ENCODE measurements around the gene GCM1. TPM values are rescaled to one million over a fixed set of nuclear protein-coding genes. Genes with fewer than 3 reads are reported as not detected.
A peak's percentile ranks its signal among the peaks of the same experiment; 100 is the strongest.

Gene GCM1
- total and polyA plus RNA-seq, 4 experiments from 2014 or later: 0.11 to 0.15 TPM; not detected in 2

DNA sequence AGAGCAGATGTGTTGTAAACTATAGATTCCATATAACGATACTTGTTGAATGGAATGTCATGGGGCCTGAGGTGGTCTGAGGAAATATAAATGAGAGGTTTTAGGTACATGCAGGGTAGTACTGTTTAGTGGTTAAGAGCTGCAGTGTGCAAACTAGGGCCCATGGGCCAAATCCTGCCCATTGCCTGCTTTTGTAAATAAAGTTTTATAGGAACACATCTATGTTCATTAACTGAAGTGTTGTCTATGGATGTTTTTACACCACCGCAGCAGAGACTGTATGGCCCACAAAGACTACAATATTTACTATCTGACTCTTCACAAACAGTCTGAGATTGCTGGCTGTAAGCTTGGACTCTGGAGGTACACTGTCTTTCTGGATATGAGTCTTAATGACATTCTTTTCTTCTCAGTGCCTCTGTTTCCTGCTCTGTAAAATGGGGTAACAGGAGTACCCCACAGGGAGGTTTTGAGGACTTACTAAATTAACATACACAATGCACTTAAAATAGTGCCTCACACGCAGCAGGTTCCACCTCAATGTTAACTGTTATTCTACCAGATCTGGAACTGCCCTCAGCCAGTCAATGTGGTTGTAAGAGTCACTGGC is 12.5 kb downstream of the GCM1 start:
- H3K36me3 Mint-ChIP-seq: peaks cover 0 to 3% of the 10 kb centered on the region in 2 donors
- H3K4me3 ChIP-seq (ENCODE audit: low read length in 2 of 2): no peak overlapping the region
- intact Hi-C loops (cut with micrococcal nuclease): no loop called here
- DNase-seq: no peak
- H3K27ac ChIP-seq (ENCODE audit: low read depth, low read length): no peak overlapping the region
- CTCF ChIA-PET (ENCODE audit: partially characterized antibody): no interaction called here
- no peaks in the 10 kb centered on the region for H3K9me3 ChIP-seq (ENCODE audit: control insufficient read depth in 1 of 2, low read length in 2 of 2)
- no peak overlapping the region for H3K27ac Mint-ChIP-seq
- H3K4me1 Mint-ChIP-seq: peaks cover 0 to 2% (median under 1%) of the 10 kb centered on the region in 4 donors
- POLR2A ChIA-PET (ENCODE audit: partially characterized antibody): no interaction called here
- no peaks in the 10 kb centered on the region for H3K4me1 ChIP-seq (ENCODE audit: insufficient read depth, low read length)
- no peaks in the 10 kb centered on the region for H3K9me3 Mint-ChIP-seq
- no peak overlapping the region for H3K4me3 Mint-ChIP-seq
- H3K27me3 Mint-ChIP-seq: peaks cover 10 to 17% of the 10 kb centered on the region in 2 donors
- H3K36me3 ChIP-seq (ENCODE audit: insufficient read depth, low read length): no peaks in the 10 kb centered on the region
- peaks cover 3% of the 10 kb centered on the region for H3K27me3 ChIP-seq (ENCODE audit: insufficient read depth, low read length)

DNA sequence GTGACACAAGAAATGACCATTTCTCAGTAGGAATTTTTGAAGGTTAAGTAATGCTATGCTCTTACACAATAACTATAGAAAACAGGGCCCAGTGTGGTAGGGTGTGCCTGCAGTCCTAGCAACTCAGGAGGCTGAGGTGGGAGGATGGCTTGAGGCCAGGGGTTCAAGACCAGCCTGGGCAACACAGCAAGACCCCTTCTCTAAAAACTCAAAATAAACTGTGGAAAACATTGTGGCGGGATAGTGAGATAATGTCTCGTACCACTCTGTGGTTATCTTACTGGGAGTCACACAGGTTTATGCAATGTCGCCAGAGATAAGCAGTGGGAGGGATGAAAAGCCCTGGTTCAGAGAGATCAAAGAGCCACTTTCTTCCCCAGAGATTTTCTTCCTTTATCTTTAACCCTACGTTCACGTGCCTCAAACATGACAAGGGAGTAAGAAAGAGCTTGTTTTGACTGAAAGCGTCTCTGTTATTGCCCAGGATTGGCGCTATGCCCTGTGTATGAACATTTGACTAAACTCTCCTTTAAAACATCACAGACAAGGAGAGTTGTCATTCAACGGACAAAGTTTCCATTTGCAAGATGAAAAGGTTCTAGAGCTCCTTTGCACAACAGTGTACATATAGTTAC is 13.9 kb downstream of the GCM1 start:
- Mint-ChIP-seq H3K27me3 (peaks cover 7 to 14% of the 10 kb centered on the region in 2 donors), H3K36me3 (peaks cover 0 to 3% of the 10 kb centered on the region in 2 donors), H3K4me3 (no peak overlapping the region), H3K4me1 (peaks cover 0 to 2% (median under 1%) of the 10 kb centered on the region in 4 donors), H3K9me3 (no peaks in the 10 kb centered on the region), H3K27ac (no peak overlapping the region)
- DNase-seq: no peak
- intact Hi-C loops (cut with micrococcal nuclease): no loop called here
- ChIA-PET POLR2A (ENCODE audit: partially characterized antibody) (no interaction called here), CTCF (ENCODE audit: partially characterized antibody) (no interaction called here)
- peaks cover 3% of the 10 kb centered on the region for H3K27me3 ChIP-seq (ENCODE audit: insufficient read depth, low read length)
- no peaks in the 10 kb centered on the region for H3K9me3 ChIP-seq (ENCODE audit: control insufficient read depth in 1 of 2, low read length in 2 of 2)
- no peaks in the 10 kb centered on the region for H3K36me3 ChIP-seq (ENCODE audit: insufficient read depth, low read length)
- no peaks in the 10 kb centered on the region for H3K4me1 ChIP-seq (ENCODE audit: insufficient read depth, low read length)
- no peak overlapping the region for H3K27ac ChIP-seq (ENCODE audit: low read depth, low read length)
- H3K4me3 ChIP-seq (ENCODE audit: low read length in 2 of 2): no peak overlapping the region

DNA sequence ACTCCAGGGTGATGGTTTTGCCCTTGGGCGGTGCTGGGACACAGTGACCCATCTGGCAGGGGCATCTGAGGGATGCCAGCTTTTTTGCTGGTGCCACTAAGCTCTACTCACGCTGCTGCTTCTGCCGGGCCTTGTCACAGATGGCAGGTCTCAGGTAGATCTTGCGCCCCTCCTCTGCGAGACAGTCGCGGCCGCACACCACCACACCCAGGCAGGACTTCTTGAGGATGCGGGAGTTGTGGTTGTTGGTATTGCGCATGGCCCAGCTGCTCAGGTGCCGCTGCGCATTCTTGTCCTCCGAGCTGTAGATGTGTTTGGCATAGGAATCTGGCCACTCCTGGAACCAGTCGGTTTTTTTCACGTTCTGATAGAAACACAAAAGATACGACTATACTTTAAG is 14.7 kb downstream of the GCM1 start:
- Histone ChIP-seq H3K4me3 (ENCODE audit: low read length in 2 of 2) (no peak overlapping the region), H3K9me3 (ENCODE audit: control insufficient read depth in 1 of 2, low read length in 2 of 2) (no peaks in the 10 kb centered on the region), H3K27ac (ENCODE audit: low read depth, low read length) (no peak overlapping the region), H3K27me3 (ENCODE audit: insufficient read depth, low read length) (peaks cover 3% of the 10 kb centered on the region), H3K36me3 (ENCODE audit: insufficient read depth, low read length) (no peaks in the 10 kb centered on the region), H3K4me1 (ENCODE audit: insufficient read depth, low read length) (no peaks in the 10 kb centered on the region)
- CTCF ChIA-PET (ENCODE audit: partially characterized antibody): no interaction called here
- no peaks in the 10 kb centered on the region for H3K9me3 Mint-ChIP-seq
- no peak overlapping the region for H3K4me3 Mint-ChIP-seq
- H3K36me3 Mint-ChIP-seq: peaks cover 0 to 3% of the 10 kb centered on the region in 2 donors
- POLR2A ChIA-PET (ENCODE audit: partially characterized antibody): no interaction called here
- peak in 1 of 5 donors; percentile 27 for DNase-seq
- H3K27me3 Mint-ChIP-seq: peaks cover 7 to 16% of the 10 kb centered on the region in 2 donors
- intact Hi-C loops (cut with micrococcal nuclease): no loop called here
- H3K27ac Mint-ChIP-seq: no peak overlapping the region
- peaks cover 0 to 2% (median under 1%) of the 10 kb centered on the region in 4 donors for H3K4me1 Mint-ChIP-seq

DNA sequence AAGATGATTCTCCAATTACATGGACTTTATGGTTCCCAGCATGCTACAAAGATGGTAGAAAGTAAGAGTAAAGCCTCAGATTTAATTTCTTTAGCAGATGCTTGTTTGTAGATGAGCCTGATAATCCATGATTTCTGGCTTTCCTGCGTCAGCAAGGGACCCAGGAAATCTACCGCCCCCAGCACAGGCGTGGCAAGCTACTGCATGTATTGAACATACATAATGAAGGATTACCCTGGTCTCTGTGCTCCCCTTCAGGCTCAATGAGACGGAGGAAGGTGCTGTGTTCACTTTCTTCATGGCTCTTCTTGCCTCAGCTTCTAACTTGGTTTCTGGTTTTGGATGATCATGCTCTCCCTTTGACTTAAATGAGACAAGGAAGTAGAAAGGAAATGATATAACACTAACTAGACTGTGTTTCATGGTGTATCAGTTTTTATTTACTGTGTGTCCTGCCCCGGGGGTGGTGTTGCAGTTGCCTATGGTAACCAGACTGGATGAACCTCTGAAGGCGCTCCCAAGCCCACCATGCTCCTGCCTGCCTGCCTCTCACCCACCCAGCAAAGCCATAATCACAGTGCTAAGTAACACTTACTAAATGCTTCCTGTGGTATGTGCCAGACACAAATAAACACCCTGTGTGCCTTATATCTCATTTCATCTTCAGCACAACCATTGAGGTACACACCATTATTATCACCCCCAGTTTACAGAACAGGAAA is 17.9 kb downstream of the GCM1 start:
- intact Hi-C loops (cut with micrococcal nuclease): no loop called here

DNA sequence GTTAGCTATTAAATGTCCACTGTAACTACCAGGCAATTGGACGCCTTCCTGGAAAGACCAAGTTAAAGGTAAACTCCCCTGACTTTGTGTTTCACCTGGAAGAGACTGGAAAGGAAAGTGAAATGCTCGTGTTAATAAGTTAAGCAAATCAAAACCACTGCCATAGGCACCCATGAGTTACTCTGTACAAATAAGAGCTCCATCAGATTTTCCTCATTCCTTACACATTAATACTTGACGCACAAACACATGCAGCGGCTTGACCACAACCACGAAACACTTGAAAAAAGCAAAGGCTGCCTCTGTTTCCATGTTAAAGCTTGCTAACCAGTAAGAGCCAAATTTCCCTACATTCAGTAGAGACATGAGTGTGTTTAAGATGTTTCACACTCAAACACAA is 19.8 kb downstream of the GCM1 start:
- Mint-ChIP-seq H3K9me3 (no peaks in the 10 kb centered on the region), H3K27ac (no peak overlapping the region), H3K27me3 (peaks cover 15 to 22% of the 10 kb centered on the region in 2 donors), H3K36me3 (peaks cover 0 to 3% of the 10 kb centered on the region in 2 donors), H3K4me3 (no peak overlapping the region), H3K4me1 (no peaks in the 10 kb centered on the region)
- Histone ChIP-seq H3K9me3 (ENCODE audit: control insufficient read depth in 1 of 2, low read length in 2 of 2) (no peaks in the 10 kb centered on the region), H3K27ac (ENCODE audit: low read depth, low read length) (no peak overlapping the region), H3K4me3 (ENCODE audit: low read length in 2 of 2) (no peak overlapping the region), H3K27me3 (ENCODE audit: insufficient read depth, low read length) (peaks cover 3% of the 10 kb centered on the region), H3K36me3 (ENCODE audit: insufficient read depth, low read length) (no peaks in the 10 kb centered on the region), H3K4me1 (ENCODE audit: insufficient read depth, low read length) (no peaks in the 10 kb centered on the region)
- CTCF ChIA-PET (ENCODE audit: partially characterized antibody): no interaction called here
- intact Hi-C loops (cut with micrococcal nuclease): no loop called here
- POLR2A ChIA-PET (ENCODE audit: partially characterized antibody): no interaction called here
- no peak for DNase-seq

More for the DNA sequence above, 17.9 kb downstream of the GCM1 start:
- Mint-ChIP-seq H3K4me1 (peaks cover 0 to 2% (median under 1%) of the 10 kb centered on the region in 4 donors), H3K27ac (no peak overlapping the region), H3K4me3 (no peak overlapping the region), H3K36me3 (peaks cover 0 to 3% of the 10 kb centered on the region in 2 donors), H3K27me3 (peaks cover 18 to 22% of the 10 kb centered on the region in 2 donors), H3K9me3 (no peaks in the 10 kb centered on the region)
- Histone ChIP-seq H3K4me3 (ENCODE audit: low read length in 2 of 2) (no peak overlapping the region), H3K27me3 (ENCODE audit: insufficient read depth, low read length) (peaks cover 3% of the 10 kb centered on the region), H3K9me3 (ENCODE audit: control insufficient read depth in 1 of 2, low read length in 2 of 2) (no peaks in the 10 kb centered on the region), H3K27ac (ENCODE audit: low read depth, low read length) (no peak overlapping the region), H3K4me1 (ENCODE audit: insufficient read depth, low read length) (no peaks in the 10 kb centered on the region), H3K36me3 (ENCODE audit: insufficient read depth, low read length) (no peaks in the 10 kb centered on the region)
- DNase-seq: no peak
- CTCF ChIA-PET (ENCODE audit: partially characterized antibody): no interaction called here
- POLR2A ChIA-PET (ENCODE audit: partially characterized antibody): no interaction called here

DNA sequence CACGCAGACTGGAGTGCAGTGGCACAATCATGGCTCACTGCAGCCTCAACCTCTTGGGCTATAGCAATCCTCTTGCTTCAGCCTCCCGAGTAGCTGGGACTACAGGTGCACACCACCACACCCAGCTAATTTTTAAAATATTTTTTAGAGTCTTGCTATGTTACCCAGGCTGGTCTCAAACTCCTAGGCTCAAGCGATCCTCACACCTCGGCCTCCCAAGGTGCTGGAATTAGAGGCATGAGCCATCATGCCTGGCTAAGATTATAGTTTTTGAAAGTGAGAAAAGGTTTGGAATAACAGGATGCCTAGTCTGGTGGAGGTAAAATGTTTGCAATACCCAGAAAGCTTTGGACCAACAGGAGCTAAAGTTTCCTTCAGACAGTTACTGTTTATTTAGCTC is 23.4 kb downstream of the GCM1 start:
- Mint-ChIP-seq H3K36me3 (no peaks in the 10 kb centered on the region), H3K4me3 (no peak overlapping the region), H3K27ac (no peak overlapping the region), H3K4me1 (no peaks in the 10 kb centered on the region), H3K9me3 (no peaks in the 10 kb centered on the region), H3K27me3 (peaks cover 15% of the 10 kb centered on the region in 2 donors)
- no peak for DNase-seq
- no peaks in the 10 kb centered on the region for H3K36me3 ChIP-seq (ENCODE audit: insufficient read depth, low read length)
- intact Hi-C loops (cut with micrococcal nuclease): no loop called here
- POLR2A ChIA-PET (ENCODE audit: partially characterized antibody): no interaction called here
- no peak overlapping the region for H3K4me3 ChIP-seq (ENCODE audit: low read length in 2 of 2)
- H3K27me3 ChIP-seq (ENCODE audit: insufficient read depth, low read length): no peaks in the 10 kb centered on the region
- no peaks in the 10 kb centered on the region for H3K4me1 ChIP-seq (ENCODE audit: insufficient read depth, low read length)
- H3K9me3 ChIP-seq (ENCODE audit: control insufficient read depth in 1 of 2, low read length in 2 of 2): no peaks in the 10 kb centered on the region
- CTCF ChIA-PET (ENCODE audit: partially characterized antibody): no interaction called here
- H3K27ac ChIP-seq (ENCODE audit: low read depth, low read length): no peak overlapping the region

DNA sequence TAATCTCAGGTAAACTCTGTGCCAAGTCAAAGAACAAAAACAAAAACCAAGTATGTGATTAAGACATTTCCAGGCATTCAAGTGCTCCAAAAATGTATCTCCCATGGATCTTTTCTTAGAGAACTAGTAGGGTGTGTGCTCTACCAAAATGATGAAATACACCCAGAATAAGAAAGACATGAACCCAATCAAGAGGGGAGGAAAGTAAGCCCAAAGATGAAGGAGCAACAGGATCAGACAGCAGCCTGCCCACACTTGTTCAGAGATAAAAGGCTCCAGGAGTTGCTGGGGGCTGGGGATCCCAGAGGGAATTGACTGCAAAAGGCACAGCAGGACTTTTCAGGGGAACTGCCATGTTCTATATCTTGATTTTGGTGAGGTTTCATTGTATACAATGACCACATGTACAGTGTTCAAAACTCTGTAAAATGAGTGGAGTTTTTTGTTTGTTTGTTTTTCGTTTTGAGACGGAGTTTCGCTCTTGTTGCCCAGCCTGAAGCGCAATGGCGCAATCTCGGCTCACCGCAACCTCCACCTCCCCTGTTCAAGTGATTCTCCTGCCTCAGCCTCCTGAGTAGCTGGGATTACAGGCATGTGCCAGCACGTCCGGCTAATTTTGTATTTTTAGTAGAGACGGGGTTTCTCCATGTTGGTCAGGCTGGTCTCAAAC is 24.4 kb downstream of the GCM1 start:
- Histone ChIP-seq H3K36me3 (ENCODE audit: insufficient read depth, low read length) (no peaks in the 10 kb centered on the region), H3K4me1 (ENCODE audit: insufficient read depth, low read length) (no peaks in the 10 kb centered on the region), H3K27ac (ENCODE audit: low read depth, low read length) (no peak overlapping the region), H3K27me3 (ENCODE audit: insufficient read depth, low read length) (no peaks in the 10 kb centered on the region), H3K9me3 (ENCODE audit: control insufficient read depth in 1 of 2, low read length in 2 of 2) (no peaks in the 10 kb centered on the region), H3K4me3 (ENCODE audit: low read length in 2 of 2) (no peak overlapping the region)
- intact Hi-C loops (cut with micrococcal nuclease): no loop called here
- no peak overlapping the region for H3K27ac Mint-ChIP-seq
- POLR2A ChIA-PET (ENCODE audit: partially characterized antibody): no interaction called here
- H3K27me3 Mint-ChIP-seq: peaks cover 16 to 17% of the 10 kb centered on the region in 2 donors
- no peak overlapping the region for H3K4me3 Mint-ChIP-seq
- H3K4me1 Mint-ChIP-seq: no peaks in the 10 kb centered on the region
- CTCF ChIA-PET (ENCODE audit: partially characterized antibody): no interaction called here
- no peak for DNase-seq
- no peaks in the 10 kb centered on the region for H3K9me3 Mint-ChIP-seq
- H3K36me3 Mint-ChIP-seq: no peaks in the 10 kb centered on the region

Measured in CD4-positive, alpha-beta memory T cell (primary cell).